CD4-positive, alpha-beta T cell (primary cell): ENCODE data around the gene DIAPH2. TPM values are rescaled to one million over a fixed set of nuclear protein-coding genes. Genes with fewer than 3 reads are reported as not detected.

Experiments used
- ATAC-seq: fragments of 200-7000 bp; cut with Tn5 transposase; one replicate; pipeline ENCODE4 v1.10.0; 2022; ENCODE audit warnings: mild to moderate bottlenecking; ENCODE audit not compliant: poor library complexity
- CTCF ChIA-PET: fragments of 350-600 bp; sonication (Branson Sonifier 250); formaldehyde crosslinking; loops from one replicate; lab custom pipeline; 2021; ENCODE audit warnings: antibody characterized with exemption, inconsistent platforms; lab: Charles Lee
- POLR2A ChIA-PET: fragments of 350-600 bp; sonication (Branson Sonifier 250); formaldehyde crosslinking; loops from one replicate; lab custom pipeline; 2021; ENCODE audit warnings: antibody characterized with exemption, inconsistent platforms; lab: Charles Lee
- DNase-seq, 14 experiments: peaks; one replicate each; pipeline ENCODE4 v3.0.0-alpha.2; 2013 to 2020; ENCODE audit warnings: mixed read lengths in 2 of 14
- H3K27ac ChIP-seq, 2 donors: one replicate each; pipeline versions ENCODE4 v1.5.1 to v1.7.0; 2013; ENCODE audit warnings: low read length in 2 of 2, low read depth in 1 of 2, mild to moderate bottlenecking in 1 of 2
- H3K27me3 ChIP-seq, 2 experiments: 1 replicate in 1 of 2; 2 replicates in 1 of 2; pipeline versions ENCODE4 v1.6.1 to v1.7.0; 2013; ENCODE audit warnings: low read length in 2 of 2, control low read depth in 1 of 2, mild to moderate bottlenecking in 1 of 2, moderate library complexity in 1 of 2; ENCODE audit not compliant: insufficient read depth in 2 of 2, control insufficient read depth in 1 of 2
- H3K36me3 ChIP-seq: one replicate; pipeline ENCODE4 v1.6.1; 2013; ENCODE audit warnings: low read length, control low read depth; ENCODE audit not compliant: insufficient read depth
- H3K4me1 ChIP-seq: one replicate; pipeline ENCODE4 v1.6.1; 2013; ENCODE audit warnings: low read length, control low read depth; ENCODE audit not compliant: insufficient read depth
- H3K4me3 ChIP-seq: one replicate; pipeline ENCODE4 v1.5.1; 2013; ENCODE audit warnings: mild to moderate bottlenecking, low read length, moderate library complexity
- H3K9me3 ChIP-seq, 2 experiments: 1 replicate in 1 of 2; 2 replicates in 1 of 2; pipeline versions ENCODE4 v1.6.1 to v1.7.0; 2013; ENCODE audit warnings: low read length in 2 of 2, mild to moderate bottlenecking in 2 of 2, control low read depth in 1 of 2, moderate library complexity in 1 of 2; ENCODE audit not compliant: control insufficient read depth in 1 of 2, insufficient read depth in 1 of 2
- H3K27ac Mint-ChIP-seq: one replicate; pipeline ENCODE4 v1.8.0; 2020; ENCODE audit warnings: mixed read lengths
- H3K27me3 Mint-ChIP-seq: one replicate; pipeline ENCODE4 v1.8.0; 2021; ENCODE audit warnings: mixed read lengths
- H3K36me3 Mint-ChIP-seq: one replicate; pipeline ENCODE4 v1.8.0; 2021; ENCODE audit warnings: low read depth, mixed read lengths
- H3K4me1 Mint-ChIP-seq: one replicate; pipeline ENCODE4 v1.8.0; 2021; ENCODE audit warnings: low read depth, mixed read lengths
- H3K4me3 Mint-ChIP-seq: one replicate; pipeline ENCODE4 v1.8.0; 2020; ENCODE audit warnings: mild to moderate bottlenecking, mixed read lengths
- H3K9me3 Mint-ChIP-seq: one replicate; pipeline ENCODE4 v1.8.0; 2020; ENCODE audit warnings: mixed read lengths
- intact Hi-C, 2 experiments: fragments of 100-400 bp; cut with DNase I in 1 of 2; cut with micrococcal nuclease in 1 of 2; formaldehyde crosslinking; loops; one replicate each; pipeline versions ENCODE4 v1.15.1 to v1.9.0; 2023 to 2025; cut with DNase I, micrococcal nuclease
- total RNA-seq, 174 experiments: library from RNA in 2 of 174; stranded (reverse) in 2 of 174; gene quantifications; one replicate each; pipeline ENCODE4 v1.2.3 and lab custom pipeline; 2021 to 2026
- TF ChIP-seq, protein P1 (sequence below): fragments of 200-600 bp; IDR thresholded peaks from one replicate; pipeline ENCODE4 v1.8.0; 2022; ENCODE audit warnings: antibody characterized with exemption, mild to moderate bottlenecking

The DIAPH2 gene
- total RNA-seq, 2 experiments from 2014 or later, result 11.4 to 11.7 TPM

DNA sequence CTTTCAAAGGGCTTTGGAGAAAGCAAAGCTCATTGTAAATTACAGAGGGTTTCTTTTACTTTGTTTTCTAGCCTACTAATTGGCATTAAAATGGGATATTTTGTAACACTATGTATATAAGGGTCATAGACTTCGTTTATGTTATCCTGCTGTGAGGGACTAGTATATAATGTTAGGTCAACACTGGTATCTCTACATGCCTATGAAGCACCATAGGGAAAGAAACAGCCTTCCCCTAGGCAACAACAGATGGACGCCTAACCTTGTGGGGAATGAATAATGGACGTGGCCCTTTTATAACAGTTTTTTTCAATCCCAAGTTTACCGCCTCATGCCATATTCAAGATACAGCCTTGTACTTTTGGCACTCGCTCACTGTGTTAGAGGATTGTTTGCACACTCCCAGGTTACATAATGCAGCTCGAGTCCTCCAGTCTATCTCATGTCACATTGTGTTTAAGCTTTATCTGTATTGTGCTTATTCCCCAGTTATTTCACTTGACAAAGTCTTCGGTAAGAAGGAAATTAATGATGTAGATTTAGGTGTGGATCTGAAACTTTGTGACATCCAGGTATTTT lies 910.1 kb downstream of the DIAPH2 start:
- CTCF ChIA-PET, result no interaction called here
- no peaks in the 10 kb centered on the region for H3K27me3 Mint-ChIP-seq
- no peak overlapping the region for H3K27ac ChIP-seq

DNA sequence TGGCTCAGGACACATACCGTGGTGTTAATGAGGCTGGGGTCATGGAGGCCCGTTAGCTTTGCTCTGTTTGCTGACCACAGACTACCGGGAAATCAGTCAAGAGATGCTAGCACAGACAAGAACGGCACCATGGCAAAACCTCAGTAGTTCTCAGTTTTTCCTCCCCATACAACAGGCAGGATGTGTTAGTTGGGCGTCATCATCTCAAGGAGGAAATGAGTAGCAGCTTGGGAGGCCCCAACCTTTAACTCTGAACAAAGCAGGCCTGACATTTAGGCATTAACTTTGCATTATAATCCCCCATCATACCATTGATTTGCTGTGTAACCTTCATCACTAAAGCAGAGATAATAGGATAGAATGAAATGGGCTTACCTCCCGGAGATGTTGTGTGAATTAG lies 913.3 kb downstream of the DIAPH2 start:
- intact Hi-C loops, result no loop called here
- Mint-ChIP-seq H3K4me1 (peaks cover 12% of the 10 kb centered on the region), H3K4me3 (no peak overlapping the region), H3K36me3 (no peaks in the 10 kb centered on the region), H3K9me3 (no peaks in the 10 kb centered on the region), H3K27me3 (no peaks in the 10 kb centered on the region), H3K27ac (no peak overlapping the region)
- DNase-seq (peak in 2 of 14 experiments; percentile 2 to 28), ATAC-seq (no peak)
- Histone ChIP-seq H3K4me1 (peaks cover 4% of the 10 kb centered on the region), H3K4me3 (no peak overlapping the region), H3K9me3 (no peaks in the 10 kb centered on the region), H3K27me3 (no peaks in the 10 kb centered on the region), H3K27ac (no peak overlapping the region), H3K36me3 (no peaks in the 10 kb centered on the region)
- CTCF ChIA-PET, result no interaction called here
- POLR2A ChIA-PET, result no interaction called here
- TF ChIP-seq, protein P1, sequence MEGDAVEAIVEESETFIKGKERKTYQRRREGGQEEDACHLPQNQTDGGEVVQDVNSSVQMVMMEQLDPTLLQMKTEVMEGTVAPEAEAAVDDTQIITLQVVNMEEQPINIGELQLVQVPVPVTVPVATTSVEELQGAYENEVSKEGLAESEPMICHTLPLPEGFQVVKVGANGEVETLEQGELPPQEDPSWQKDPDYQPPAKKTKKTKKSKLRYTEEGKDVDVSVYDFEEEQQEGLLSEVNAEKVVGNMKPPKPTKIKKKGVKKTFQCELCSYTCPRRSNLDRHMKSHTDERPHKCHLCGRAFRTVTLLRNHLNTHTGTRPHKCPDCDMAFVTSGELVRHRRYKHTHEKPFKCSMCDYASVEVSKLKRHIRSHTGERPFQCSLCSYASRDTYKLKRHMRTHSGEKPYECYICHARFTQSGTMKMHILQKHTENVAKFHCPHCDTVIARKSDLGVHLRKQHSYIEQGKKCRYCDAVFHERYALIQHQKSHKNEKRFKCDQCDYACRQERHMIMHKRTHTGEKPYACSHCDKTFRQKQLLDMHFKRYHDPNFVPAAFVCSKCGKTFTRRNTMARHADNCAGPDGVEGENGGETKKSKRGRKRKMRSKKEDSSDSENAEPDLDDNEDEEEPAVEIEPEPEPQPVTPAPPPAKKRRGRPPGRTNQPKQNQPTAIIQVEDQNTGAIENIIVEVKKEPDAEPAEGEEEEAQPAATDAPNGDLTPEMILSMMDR, result no peak

More for the DNA sequence above, 910.1 kb downstream of the DIAPH2 start:
- H3K27ac Mint-ChIP-seq, result no peak overlapping the region
- peaks cover 12% of the 10 kb centered on the region for H3K4me1 Mint-ChIP-seq
- Histone ChIP-seq H3K36me3 (no peaks in the 10 kb centered on the region), H3K9me3 (no peaks in the 10 kb centered on the region), H3K4me1 (peaks cover 4% of the 10 kb centered on the region), H3K27me3 (no peaks in the 10 kb centered on the region), H3K4me3 (no peak overlapping the region)
- ATAC-seq (no peak), DNase-seq (no peak)
- intact Hi-C loops, result no loop called here
- no peaks in the 10 kb centered on the region for H3K36me3 Mint-ChIP-seq
- H3K9me3 Mint-ChIP-seq, result no peaks in the 10 kb centered on the region
- POLR2A ChIA-PET, result no interaction called here
- no peak overlapping the region for H3K4me3 Mint-ChIP-seq
- TF ChIP-seq, protein P1, result no peak

DNA sequence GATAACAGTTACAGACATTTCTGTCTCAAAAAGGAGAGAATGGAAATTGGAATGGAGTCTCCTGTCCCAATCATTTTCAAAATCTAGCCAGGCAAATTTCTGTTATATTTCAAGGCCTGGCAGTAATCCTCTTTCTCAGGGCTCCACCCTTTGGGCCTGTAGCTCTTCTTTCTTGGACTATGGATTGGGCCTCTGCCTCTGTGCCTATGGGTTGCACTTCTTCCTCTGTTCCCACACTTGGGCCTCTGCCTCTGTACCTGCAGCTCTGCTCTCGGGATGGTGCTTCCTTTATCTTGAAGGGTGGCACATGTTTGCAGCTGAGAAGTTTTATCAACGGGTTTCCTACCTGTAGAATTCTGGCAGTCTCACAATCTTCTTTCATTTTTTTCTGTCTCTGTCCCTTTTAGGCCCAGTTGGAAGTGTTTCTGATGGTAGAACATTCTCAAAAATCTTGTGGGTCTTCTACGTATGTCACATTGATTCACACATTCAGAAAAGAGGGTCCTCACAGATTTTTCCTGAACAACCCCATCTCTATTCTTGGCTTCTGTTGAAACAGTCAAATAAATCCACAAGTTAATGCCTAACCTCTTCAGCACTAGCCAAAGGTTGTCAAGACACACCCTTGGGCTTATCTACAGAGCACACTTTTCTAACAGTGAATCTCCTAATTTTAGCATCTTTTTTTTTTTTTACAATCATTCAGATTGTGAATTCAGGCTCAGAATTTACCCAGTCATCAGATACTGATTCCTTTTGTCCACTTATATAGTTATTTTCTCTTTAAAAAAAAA lies 918.0 kb downstream of the DIAPH2 start:
- POLR2A ChIA-PET, result no interaction called here
- H3K27me3 ChIP-seq, result no peaks in the 10 kb centered on the region
- no peak for ATAC-seq
- no peak overlapping the region for H3K4me3 ChIP-seq
- no peaks in the 10 kb centered on the region for H3K9me3 ChIP-seq
- H3K4me1 ChIP-seq, result peaks cover 4% of the 10 kb centered on the region
- Mint-ChIP-seq H3K27ac (no peak overlapping the region), H3K27me3 (no peaks in the 10 kb centered on the region), H3K9me3 (no peaks in the 10 kb centered on the region), H3K4me1 (peaks cover 11% of the 10 kb centered on the region), H3K36me3 (no peaks in the 10 kb centered on the region), H3K4me3 (no peak overlapping the region)
- TF ChIP-seq, protein P1, result no peak
- intact Hi-C loops, result no loop called here
- CTCF ChIA-PET, result no interaction called here
- no peak for DNase-seq
- no peaks in the 10 kb centered on the region for H3K36me3 ChIP-seq
- H3K27ac ChIP-seq, result no peak overlapping the region
